ENCODE data around the gene HES2.

DNA sequence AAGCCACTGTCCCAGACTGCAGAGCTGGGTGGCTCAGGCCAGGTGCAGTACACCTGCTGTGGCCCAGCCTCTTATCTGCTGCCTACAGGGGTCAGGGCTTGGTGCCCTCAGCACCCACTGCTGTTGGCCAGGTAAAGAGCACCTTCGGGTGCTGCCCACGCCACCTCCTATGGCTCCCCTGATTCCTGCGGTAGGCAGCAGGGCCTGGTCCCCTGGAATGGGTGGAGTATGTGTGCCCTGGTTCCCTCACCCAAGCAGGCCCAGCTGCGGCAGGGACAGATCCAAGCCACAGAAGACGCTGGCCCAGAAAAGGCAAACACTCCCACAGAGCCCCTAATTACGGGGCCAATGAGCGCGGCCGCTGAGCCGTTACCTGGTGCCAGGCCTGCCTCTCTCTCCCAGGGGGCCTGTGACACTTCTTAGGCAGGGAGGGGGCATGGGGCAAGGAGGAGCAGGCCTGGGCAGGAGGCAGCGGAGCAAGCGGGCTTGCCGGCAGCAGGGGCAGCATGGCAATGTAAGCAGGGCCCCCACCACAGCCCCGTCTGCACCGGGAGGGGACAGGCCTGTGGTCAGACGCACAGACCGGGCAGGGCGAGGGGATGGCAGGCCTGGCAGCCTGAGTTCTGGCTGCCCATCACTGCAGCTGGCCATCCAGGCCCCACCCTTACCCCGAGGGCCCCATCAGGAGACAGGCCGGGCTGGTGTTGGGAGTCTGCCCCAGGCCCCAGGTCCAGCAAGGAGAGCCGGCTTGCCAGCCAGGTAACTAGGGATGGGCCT lies 23.8 kb upstream of the HES2 start:
- no peak for TF ChIP-seq POLR2A (IDR thresholded peaks at IDR 0.05; ENCODE audit: low read length)
- no peak for TF ChIP-seq GATA1 (IDR thresholded peaks at IDR 0.05; ENCODE audit: low read depth, low read length)
